Measurements from ENCODE around the gene KDM7A.

The KDM7A gene

GRCh38 chr7:140062528-140063299 is 114.1 kb downstream of the KDM7A start, which contains the start of gene PARP12 (continued):
- TF ChIP-seq ZNF510 (tag by site-specific recombination; IDR thresholded peaks at IDR 0.05; ENCODE audit: insufficient replicate concordance) (no peak), PBX3 (CRISPR knock-in tag; IDR thresholded peaks at IDR 0.05) (peak; percentile 92), ZNF670 (tag by site-specific recombination; IDR thresholded peaks at IDR 0.05; ENCODE audit: low read depth) (no peak), ZNF555 (tag by site-specific recombination; conservative IDR thresholded peaks at IDR 0.05) (no peak), ZNF596 (tag by site-specific recombination; IDR thresholded peaks at IDR 0.05) (0 out of 2 replicates have a peak, but pooled peaks have one; percentile 49), ZNF664 (tag by site-specific recombination; IDR thresholded peaks at IDR 0.05) (no peak), ZNF341 (tag by site-specific recombination; IDR thresholded peaks at IDR 0.05; ENCODE audit: low read depth) (no peak), ZNF621 (tag by site-specific recombination; IDR thresholded peaks at IDR 0.05) (no peak), ZNF391 (tag by site-specific recombination; IDR thresholded peaks at IDR 0.05; ENCODE audit: borderline replicate concordance, low read depth) (no peak), ZNF677 (tag by site-specific recombination; IDR thresholded peaks at IDR 0.05) (no peak; the same call in 1 of the 2 replicates), GLI2 (tag by site-specific recombination; IDR thresholded peaks at IDR 0.05; ENCODE audit: borderline replicate concordance, low read depth) (no peak), KLF10 (tag by site-specific recombination; IDR thresholded peaks at IDR 0.05) (peak; percentile 95), ZSCAN18 (tag by site-specific recombination; IDR thresholded peaks at IDR 0.05) (no peak), ZNF580 (tag by site-specific recombination; IDR thresholded peaks at IDR 0.05) (no peak)

- ChIA-PET CTCF (interaction anchor here (0.6 kb wide), 1 partner anchor 283 kb away, joined by 3 read pairs; no protein-coding TSS in a partner anchor), POLR2A (no interaction called here)
- TF ChIP-seq GLIS1 (tag by site-specific recombination; IDR thresholded peaks at IDR 0.05): peak; percentile 36
- TF ChIP-seq ZNF830 (tag by site-specific recombination; IDR thresholded peaks at IDR 0.05; ENCODE audit: low read depth): no peak
- TF ChIP-seq GLIS2 (tag by site-specific recombination; IDR thresholded peaks at IDR 0.05): peak; percentile 77
- TF ChIP-seq ZBTB26 (tag by site-specific recombination; optimal IDR thresholded peaks at IDR 0.05): peak; percentile 43
- peak; percentile 65; the same call in 1 of the 2 replicates for TF ChIP-seq ZNF777 (tag by site-specific recombination; IDR thresholded peaks at IDR 0.05; ENCODE audit: borderline replicate concordance)
- 0 out of 2 replicates have a peak, but pooled peaks have one; percentile 37 for TF ChIP-seq SCRT1 (tag by site-specific recombination; IDR thresholded peaks at IDR 0.05; ENCODE audit: borderline replicate concordance)
- no peak for TF ChIP-seq ZNF138 (tag by site-specific recombination; IDR thresholded peaks at IDR 0.05; ENCODE audit: borderline replicate concordance)
- peak; percentile 94 for TF ChIP-seq ZNF335 (tag by site-specific recombination; conservative IDR thresholded peaks at IDR 0.05)
- no peak for TF ChIP-seq PRDM1 (tag by site-specific recombination; IDR thresholded peaks at IDR 0.05)
- TF ChIP-seq KLF1 (tag by site-specific recombination; IDR thresholded peaks at IDR 0.05): peak; percentile 77
- TF ChIP-seq ZNF600 (tag by site-specific recombination; IDR thresholded peaks at IDR 0.05): no peak
- no peak for TF ChIP-seq ZNF792 (tag by site-specific recombination; IDR thresholded peaks at IDR 0.05)
- TF ChIP-seq ZNF544 (tag by site-specific recombination; IDR thresholded peaks at IDR 0.05): no peak
- TF ChIP-seq ZNF16 (tag by site-specific recombination; IDR thresholded peaks at IDR 0.05; ENCODE audit: low read depth): no peak
- no peak for TF ChIP-seq ZNF398 (tag by site-specific recombination; IDR thresholded peaks at IDR 0.05)
Measured at GRCh38 chr7:140062118-140062527, 114.7 kb downstream of the KDM7A start.

More at GRCh38 chr7:140062118-140062527, 114.7 kb downstream of the KDM7A start:
- no peaks in the 10 kb centered on the region for H3K9me3 ChIP-seq (ENCODE audit: control insufficient read depth, insufficient read depth, low read depth, low read length)
- no peaks in the 10 kb centered on the region for H3K36me3 ChIP-seq (ENCODE audit: control insufficient read depth in 2 of 2, insufficient read depth in 1 of 2, low read length in 2 of 2)
- no peaks in the 10 kb centered on the region for H3K4me1 ChIP-seq (ENCODE audit: control insufficient read depth, insufficient read depth, low read length)
- H3K4me3 ChIP-seq (ENCODE audit: low read depth, low read length): peak overlapping the region; percentile 44
- H3K27ac ChIP-seq (ENCODE audit: extremely low read depth, low read depth, low read length): peak overlapping the region; percentile 70; the same call in 1 of the 2 replicates

Data from HEK293 (cell line).